Neural progenitor cell (in vitro differentiated cells): ENCODE measurements around the gene ACO2.

Source experiments
- EZH2phosphoT487 ChIP-seq: fragments of 200-600 bp; sonication (generic); IDR thresholded peaks from 2 replicates; pipeline ENCODE4 v1.6.1; 2017; ENCODE audit warnings: antibody characterized with exemption
- TF ChIP-seq, protein P1 (sequence below): fragments of 200-600 bp; sonication (generic); IDR thresholded peaks from 2 replicates; pipeline ENCODE4 v1.5.1; 2017; ENCODE audit warnings: antibody characterized with exemption, mild to moderate bottlenecking

DNA sequence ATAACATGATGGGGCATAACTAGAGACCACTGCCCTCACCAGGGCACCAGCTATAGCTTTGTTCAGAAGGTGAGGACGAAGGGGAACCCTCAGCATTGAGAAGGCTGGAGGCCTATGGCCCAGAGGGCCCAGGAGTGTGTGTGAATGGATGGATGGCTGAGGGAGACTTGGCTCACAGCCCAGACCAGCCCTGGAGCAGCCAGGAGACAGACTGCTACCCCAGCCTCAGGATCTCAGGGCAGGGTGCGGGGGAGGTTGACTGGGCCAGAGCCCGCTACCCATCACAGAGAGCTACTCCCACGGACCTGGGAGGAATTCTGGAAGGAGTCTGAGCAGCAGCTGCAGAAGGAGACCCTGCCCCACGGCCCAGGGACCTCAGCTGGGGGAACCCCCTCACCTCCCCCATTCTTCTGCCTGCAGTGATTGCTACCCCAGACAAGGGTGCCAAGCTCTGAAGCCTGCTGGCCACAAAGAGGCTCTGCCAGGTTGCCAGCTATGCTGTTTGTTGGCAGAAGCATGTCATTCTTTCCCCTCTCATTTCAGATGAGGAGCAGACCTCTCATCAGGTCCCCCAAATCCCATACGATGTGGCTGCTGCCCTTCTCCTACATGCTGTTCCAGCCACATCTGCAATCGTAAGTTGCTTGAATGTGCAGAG is 86.5 kb downstream of the ACO2 start:
- TF ChIP-seq, protein P1, sequence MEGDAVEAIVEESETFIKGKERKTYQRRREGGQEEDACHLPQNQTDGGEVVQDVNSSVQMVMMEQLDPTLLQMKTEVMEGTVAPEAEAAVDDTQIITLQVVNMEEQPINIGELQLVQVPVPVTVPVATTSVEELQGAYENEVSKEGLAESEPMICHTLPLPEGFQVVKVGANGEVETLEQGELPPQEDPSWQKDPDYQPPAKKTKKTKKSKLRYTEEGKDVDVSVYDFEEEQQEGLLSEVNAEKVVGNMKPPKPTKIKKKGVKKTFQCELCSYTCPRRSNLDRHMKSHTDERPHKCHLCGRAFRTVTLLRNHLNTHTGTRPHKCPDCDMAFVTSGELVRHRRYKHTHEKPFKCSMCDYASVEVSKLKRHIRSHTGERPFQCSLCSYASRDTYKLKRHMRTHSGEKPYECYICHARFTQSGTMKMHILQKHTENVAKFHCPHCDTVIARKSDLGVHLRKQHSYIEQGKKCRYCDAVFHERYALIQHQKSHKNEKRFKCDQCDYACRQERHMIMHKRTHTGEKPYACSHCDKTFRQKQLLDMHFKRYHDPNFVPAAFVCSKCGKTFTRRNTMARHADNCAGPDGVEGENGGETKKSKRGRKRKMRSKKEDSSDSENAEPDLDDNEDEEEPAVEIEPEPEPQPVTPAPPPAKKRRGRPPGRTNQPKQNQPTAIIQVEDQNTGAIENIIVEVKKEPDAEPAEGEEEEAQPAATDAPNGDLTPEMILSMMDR = no peak
- no peak for TF ChIP-seq EZH2phosphoT487
